D721Med (cell line): Measurements from ENCODE around the gene TIE1.
"Not testable (repeated sequence)": the region's sequence is repeated elsewhere in the genome, so short reads cannot be mapped to it uniquely, and the experiment has no call there.

Experiments
- DNase-seq: peaks from one replicate; pipeline ENCODE4 v3.0.0; 2011; ENCODE audit warnings: low spot score; ENCODE audit not compliant: insufficient read length
- FAIRE-seq: peaks from 2 replicates; lab custom pipeline; 2011; peaks lifted over from hg19 to GRCh38; lab: Jason Lieb, UNC
- TF ChIP-seq, protein P1 (sequence below): IDR thresholded peaks from 2 replicates; pipeline ENCODE4 v1.5.1; 2012; ENCODE audit warnings: mild to moderate bottlenecking, control low read depth; ENCODE audit not compliant: insufficient read depth; ENCODE audit errors: missing control alignments

Gene TIE1

DNA sequence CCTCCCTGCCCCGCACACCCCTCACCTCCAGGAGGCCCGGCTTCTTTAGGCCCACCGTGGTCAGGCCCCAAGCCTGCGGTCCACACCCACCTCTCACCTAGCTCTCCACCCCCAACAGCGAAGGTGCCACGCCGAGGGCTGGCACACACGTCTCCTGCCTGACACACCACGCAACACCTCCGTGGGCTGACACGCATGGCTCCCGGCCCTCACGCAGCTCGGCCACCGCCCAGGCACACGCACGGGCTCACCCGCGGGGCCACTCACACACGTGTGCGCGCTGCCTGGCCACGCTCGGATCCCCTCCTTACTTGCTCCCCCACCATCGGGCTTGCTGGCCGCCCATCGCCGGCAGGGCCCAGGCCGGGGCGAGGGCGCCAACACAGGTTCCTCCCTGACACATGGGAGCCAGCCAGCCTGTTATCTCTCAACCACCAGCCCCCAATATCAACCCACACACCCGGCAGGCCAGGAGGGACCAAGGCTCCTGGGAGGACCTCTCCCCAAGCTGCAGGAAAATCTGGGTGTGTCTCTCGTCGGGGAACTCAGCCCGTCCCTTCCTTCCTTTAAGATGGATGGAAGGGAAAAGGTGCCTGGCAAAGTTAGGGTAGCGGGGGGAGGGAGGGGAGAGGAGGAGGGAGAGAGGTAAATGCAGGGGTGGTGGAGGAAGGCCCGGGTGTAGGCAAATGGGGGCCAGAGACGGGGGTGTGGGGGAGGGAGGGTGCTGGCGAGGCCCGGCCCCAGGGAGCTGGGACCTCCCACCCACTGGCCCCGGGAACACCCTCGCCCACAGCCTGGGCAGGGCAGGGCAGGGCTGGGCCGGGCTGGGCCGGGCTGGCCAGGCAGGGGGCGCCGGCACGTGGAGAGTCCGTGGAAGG is 66.5 kb downstream of the TIE1 start:
- FAIRE-seq, result no peak

DNA sequence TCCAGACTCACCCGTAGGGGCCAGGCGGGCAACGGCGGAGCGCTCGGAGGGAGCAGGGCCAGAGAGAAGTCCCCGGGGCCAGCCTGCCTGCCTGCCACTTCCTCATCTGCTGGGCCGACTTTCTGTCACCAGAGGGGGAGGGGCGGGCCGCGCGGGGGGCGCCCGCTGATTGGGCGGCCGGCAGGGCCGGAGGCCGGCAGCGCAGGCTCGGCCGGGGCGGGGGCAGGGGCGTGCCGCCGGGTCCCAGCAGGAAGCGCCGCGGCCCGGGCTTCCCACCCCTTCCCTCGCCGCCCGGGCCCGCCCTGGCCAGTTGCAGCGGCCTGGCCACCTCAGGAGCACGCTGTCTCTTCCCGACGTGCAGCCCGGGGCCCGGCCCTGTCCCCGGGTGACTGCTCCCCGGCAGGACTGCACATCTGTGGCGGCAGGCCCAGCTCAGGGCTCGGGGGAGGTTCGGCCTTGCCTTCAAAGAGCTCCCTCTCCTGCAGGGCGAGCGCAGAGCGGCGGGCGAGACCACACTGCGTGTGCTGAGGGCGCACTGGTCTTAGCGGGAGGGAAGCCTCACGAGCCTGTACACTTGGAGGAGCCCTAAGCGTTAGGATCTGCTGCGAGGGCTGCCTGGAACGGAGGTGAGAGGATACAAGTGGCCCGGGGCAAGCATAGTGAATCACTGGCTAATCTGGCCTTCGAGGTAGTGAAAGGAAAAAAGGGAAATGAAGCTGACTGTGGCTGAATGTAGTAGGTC is 67.3 kb downstream of the TIE1 start, which contains the start of gene ELOVL1:
ELOVL1 (minus strand) TSS at position 108 of the 742 bp plus-strand sequence. CDS start 2,402 bp downstream, outside the sequence.
- peak; percentile 83 for DNase-seq
- no peak for FAIRE-seq
- TF ChIP-seq, protein P1, sequence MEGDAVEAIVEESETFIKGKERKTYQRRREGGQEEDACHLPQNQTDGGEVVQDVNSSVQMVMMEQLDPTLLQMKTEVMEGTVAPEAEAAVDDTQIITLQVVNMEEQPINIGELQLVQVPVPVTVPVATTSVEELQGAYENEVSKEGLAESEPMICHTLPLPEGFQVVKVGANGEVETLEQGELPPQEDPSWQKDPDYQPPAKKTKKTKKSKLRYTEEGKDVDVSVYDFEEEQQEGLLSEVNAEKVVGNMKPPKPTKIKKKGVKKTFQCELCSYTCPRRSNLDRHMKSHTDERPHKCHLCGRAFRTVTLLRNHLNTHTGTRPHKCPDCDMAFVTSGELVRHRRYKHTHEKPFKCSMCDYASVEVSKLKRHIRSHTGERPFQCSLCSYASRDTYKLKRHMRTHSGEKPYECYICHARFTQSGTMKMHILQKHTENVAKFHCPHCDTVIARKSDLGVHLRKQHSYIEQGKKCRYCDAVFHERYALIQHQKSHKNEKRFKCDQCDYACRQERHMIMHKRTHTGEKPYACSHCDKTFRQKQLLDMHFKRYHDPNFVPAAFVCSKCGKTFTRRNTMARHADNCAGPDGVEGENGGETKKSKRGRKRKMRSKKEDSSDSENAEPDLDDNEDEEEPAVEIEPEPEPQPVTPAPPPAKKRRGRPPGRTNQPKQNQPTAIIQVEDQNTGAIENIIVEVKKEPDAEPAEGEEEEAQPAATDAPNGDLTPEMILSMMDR, result peak; percentile 16

More for the DNA sequence above, 66.5 kb downstream of the TIE1 start:
- TF ChIP-seq, protein P1, result no peak
- no peak for DNase-seq

DNA sequence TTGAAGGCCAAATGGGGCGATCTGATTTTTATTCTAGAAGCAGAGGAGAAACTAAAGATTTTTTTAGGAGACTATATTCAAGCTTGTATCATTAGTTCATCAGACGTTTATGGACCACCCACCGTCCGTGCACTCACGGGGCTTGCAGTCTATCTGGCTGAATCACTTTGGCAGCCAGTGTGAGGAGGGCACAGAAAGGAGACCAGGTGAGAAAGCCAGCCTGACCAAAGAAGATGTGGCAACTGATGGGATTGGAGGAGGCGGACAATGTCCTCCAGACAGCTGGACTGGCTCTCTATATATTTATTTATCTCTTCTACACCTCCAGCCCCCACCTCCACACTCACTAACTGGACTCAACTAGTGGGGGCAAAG is 67.9 kb downstream of the TIE1 start:
- DNase-seq (no peak), FAIRE-seq (no peak)
- TF ChIP-seq, protein P1, result no peak

DNA sequence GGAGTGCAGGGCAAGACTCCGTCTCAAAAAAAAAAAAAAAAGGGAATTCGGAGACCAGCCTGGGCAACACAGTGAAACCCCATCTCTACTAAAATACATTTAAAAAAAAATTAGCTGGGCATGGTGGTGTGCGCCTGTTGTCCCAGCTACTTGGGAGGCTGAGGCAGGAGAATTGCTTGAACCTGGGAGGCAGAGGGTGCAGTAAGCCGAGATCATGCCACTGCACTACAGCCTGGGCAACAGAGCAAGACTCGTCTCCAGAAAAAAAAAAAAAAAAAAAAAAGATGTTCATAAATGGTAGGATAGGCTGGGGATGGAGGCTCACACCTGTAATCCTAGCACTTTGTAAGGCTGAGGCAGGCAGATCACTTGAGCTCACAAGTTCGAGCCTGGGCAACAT is 69.0 kb downstream of the TIE1 start:
- not testable (repeated sequence) for DNase-seq, FAIRE-seq

DNA sequence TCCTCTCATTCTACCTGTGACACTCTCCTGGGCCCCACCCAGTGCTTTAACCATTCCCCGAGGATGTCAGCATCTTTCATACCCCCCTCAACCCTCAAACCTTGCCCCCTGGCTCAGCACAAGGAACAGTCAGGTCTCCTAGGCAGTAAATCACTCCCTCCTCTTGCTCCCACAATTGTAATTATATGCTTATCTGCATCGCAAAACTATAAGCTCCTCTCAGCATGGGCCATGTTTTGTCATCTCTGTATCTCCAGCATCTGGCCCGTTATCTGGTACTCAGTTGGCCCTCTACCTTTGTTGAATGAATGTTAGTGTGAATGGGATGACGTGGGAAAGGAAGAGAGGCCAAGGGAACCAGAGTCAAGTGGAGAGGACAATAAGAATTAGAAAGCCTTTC is 69.8 kb downstream of the TIE1 start:
- FAIRE-seq (no peak), DNase-seq (no peak)
- TF ChIP-seq, protein P1, result no peak

DNA sequence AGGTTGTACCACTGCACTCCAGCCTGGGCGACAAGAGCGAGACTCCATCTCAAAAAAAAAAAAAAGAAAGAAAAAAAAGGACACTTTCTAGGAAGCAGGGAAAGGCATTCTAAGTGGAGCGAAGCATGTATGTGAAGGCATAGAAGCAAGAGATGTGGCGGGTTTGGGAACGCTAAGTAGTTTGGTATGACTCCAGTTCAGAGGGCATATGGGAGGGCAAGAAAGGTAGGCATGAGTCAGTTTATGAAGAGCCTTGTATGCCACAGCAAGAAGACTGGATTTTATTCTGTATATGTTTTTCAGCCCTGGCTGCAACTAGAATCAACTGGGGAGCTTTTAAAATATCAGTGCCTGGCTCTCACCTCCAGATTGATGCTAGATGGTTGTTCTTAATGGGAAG is 71.4 kb downstream of the TIE1 start:
- no peak for FAIRE-seq

More for the DNA sequence above, 71.4 kb downstream of the TIE1 start:
- no peak for DNase-seq
- TF ChIP-seq, protein P1, result no peak
